ENCODE measurements around the gene CACNA1C.

Gene CACNA1C

GRCh38 chr12:2212537-2212936, 159.8 kb downstream of the CACNA1C start:
- no peak for DNase-seq

GRCh38 chr12:2212971-2213869, 160.4 kb downstream of the CACNA1C start:
- DNase-seq: no peak

GRCh38 chr12:2214411-2214810, 161.6 kb downstream of the CACNA1C start:
- no peak for DNase-seq

GRCh38 chr12:2215709-2216560, 163.1 kb downstream of the CACNA1C start:
- DNase-seq: no peak

- DNase-seq: no peak
Observed at GRCh38 chr12:2218706-2219105, 165.9 kb downstream of the CACNA1C start.

GRCh38 chr12:2221030-2221621, 168.3 kb downstream of the CACNA1C start:
- DNase-seq: no peak

GRCh38 chr12:2222691-2223090, 169.9 kb downstream of the CACNA1C start:
- DNase-seq: no peak

- DNase-seq: no peak
Observed at GRCh38 chr12:2224961-2225360, 172.2 kb downstream of the CACNA1C start.

GRCh38 chr12:2225696-2226095, 172.9 kb downstream of the CACNA1C start:
- no peak for DNase-seq

- no peak for DNase-seq
Observed at GRCh38 chr12:2226641-2227040, 173.9 kb downstream of the CACNA1C start.

GRCh38 chr12:2227360-2227759, 174.6 kb downstream of the CACNA1C start:
- no peak for DNase-seq

- no peak for DNase-seq
Observed at GRCh38 chr12:2228535-2228934, 175.7 kb downstream of the CACNA1C start.

GRCh38 chr12:2229661-2230539, 177.1 kb downstream of the CACNA1C start:
- DNase-seq: no peak

- DNase-seq: no peak
Observed at GRCh38 chr12:2231011-2231595, 178.3 kb downstream of the CACNA1C start.

- DNase-seq: no peak
Observed at GRCh38 chr12:2231956-2232355, 179.2 kb downstream of the CACNA1C start.

GRCh38 chr12:2233034-2233433, 180.2 kb downstream of the CACNA1C start:
- no peak for DNase-seq

- DNase-seq: no peak
Observed at GRCh38 chr12:2234091-2234490, 181.3 kb downstream of the CACNA1C start.

GRCh38 chr12:2234646-2235350, 182.0 kb downstream of the CACNA1C start:
- DNase-seq: no peak

- no peak for DNase-seq
Observed at GRCh38 chr12:2236506-2237294, 183.9 kb downstream of the CACNA1C start.

GRCh38 chr12:2238111-2238510, 185.3 kb downstream of the CACNA1C start:
- DNase-seq: no peak

Measured in NCI-H2171 (cell line).